B cell (primary cell): ENCODE measurements around the gene ME1. TPM values are rescaled to one million over a fixed set of nuclear protein-coding genes. Genes with fewer than 3 reads are reported as not detected.
"Not testable (repeated sequence)": the region's sequence is repeated elsewhere in the genome, so short reads cannot be mapped to it uniquely, and the experiment has no call there.

Source experiments
- ATAC-seq: fragments of 200-7000 bp; cut with Tn5 transposase; one replicate; pipeline ENCODE4 v1.10.0; 2021; ENCODE audit warnings: low read depth, mild to moderate bottlenecking, moderate number of reproducible peaks, moderate library complexity
- CTCF ChIA-PET: fragments of 350-600 bp; sonication (Branson Sonifier 250); formaldehyde crosslinking; loops from one replicate; lab custom pipeline; 2021; ENCODE audit warnings: antibody characterized with exemption, inconsistent platforms; lab: Charles Lee
- POLR2A ChIA-PET: fragments of 350-600 bp; sonication (Branson Sonifier 250); formaldehyde crosslinking; loops from one replicate; lab custom pipeline; 2021; ENCODE audit warnings: antibody characterized with exemption; lab: Charles Lee
- DNase-seq: peaks from one replicate; pipeline ENCODE4 v3.0.0; 2013
- H2AFZ ChIP-seq: 2 replicates; pipeline ENCODE4 v1.6.1; 2012; ENCODE audit warnings: mild to moderate bottlenecking, low read depth, low read length; ENCODE audit not compliant: insufficient read depth, poor library complexity, severe bottlenecking
- H3K27ac ChIP-seq, 2 donors: 1 replicate in 1 of 2; 2 replicates in 1 of 2; pipeline ENCODE4 v1.5.1; 2012 to 2013; ENCODE audit warnings: low read length in 2 of 2, mild to moderate bottlenecking in 2 of 2, moderate library complexity in 1 of 2
- H3K27me3 ChIP-seq, 4 experiments: fragments of 200-600 bp in 1 of 4; sonication (generic) in 1 of 4; replicated peaks in 1 of 4; 1 replicate in 2 of 4; 2 replicates in 2 of 4; pipeline versions ENCODE4 v1.6.1 to v1.7.0; 2013 to 2016; ENCODE audit warnings: low read length in 3 of 4, mild to moderate bottlenecking in 2 of 4, mixed read lengths in 1 of 4, moderate library complexity in 1 of 4; ENCODE audit not compliant: insufficient read depth in 4 of 4, control insufficient read depth in 3 of 4; ENCODE audit errors: control extremely low read depth in 1 of 4
- H3K36me3 ChIP-seq, 2 experiments: replicated peaks in 1 of 2; 1 replicate in 1 of 2; 2 replicates in 1 of 2; pipeline versions ENCODE4 v1.6.1 to v1.7.1; 2013; ENCODE audit warnings: low read length in 1 of 2; ENCODE audit not compliant: insufficient read depth in 2 of 2, control insufficient read depth in 1 of 2; ENCODE audit errors: control extremely low read depth in 1 of 2, extremely low read depth in 1 of 2
- H3K4me1 ChIP-seq, 2 donors: fragments of 200-600 bp in 1 of 2; sonication (generic) in 1 of 2; 1 replicate in 1 of 2; 2 replicates in 1 of 2; pipeline versions ENCODE4 v1.5.1 to v1.6.1; 2013 to 2017; ENCODE audit warnings: low read length in 2 of 2; ENCODE audit not compliant: control insufficient read depth in 2 of 2, insufficient read depth in 2 of 2
- H3K4me2 ChIP-seq: replicated peaks from 2 replicates; pipeline ENCODE3; 2012; ENCODE audit warnings: mild to moderate bottlenecking, low read depth, low read length; ENCODE audit not compliant: poor library complexity, severe bottlenecking
- H3K4me3 ChIP-seq, 5 experiments: fragments of 200-600 bp in 1 of 5; sonication (generic) in 1 of 5; 1 replicate in 3 of 5; 2 replicates in 2 of 5; pipeline versions ENCODE4 v1.5.1 to v1.7.0; 2011 to 2016; ENCODE audit warnings: low read length in 4 of 5, mild to moderate bottlenecking in 4 of 5, low read depth in 2 of 5, control low read depth in 1 of 5, moderate library complexity in 1 of 5; ENCODE audit not compliant: insufficient read depth in 1 of 5; ENCODE audit errors: control extremely low read depth in 1 of 5, extremely low read depth in 1 of 5
- H3K79me2 ChIP-seq: fragments of 200-600 bp; sonication (generic); one replicate; pipeline ENCODE4 v1.6.0; 2016; ENCODE audit warnings: low read length; ENCODE audit not compliant: control insufficient read depth, insufficient read depth
- H3K9ac ChIP-seq: fragments of 200-600 bp; sonication (generic); 2 replicates; pipeline ENCODE4 v1.6.1; 2017; ENCODE audit warnings: mild to moderate bottlenecking, low read length, moderate library complexity
- H3K9me3 ChIP-seq, 3 donors: one replicate each; pipeline versions ENCODE4 v1.6.1 to v1.7.1; 2013; ENCODE audit warnings: low read length in 2 of 3; ENCODE audit not compliant: control insufficient read depth in 2 of 3, insufficient read depth in 1 of 3; ENCODE audit errors: control extremely low read depth in 1 of 3
- H4K20me1 ChIP-seq: 2 replicates; pipeline ENCODE4 v1.6.0; 2012; ENCODE audit warnings: mild to moderate bottlenecking, low read length; ENCODE audit not compliant: insufficient read depth, control insufficient read depth, poor library complexity, severe bottlenecking
- H3K27ac Mint-ChIP-seq: one replicate; pipeline ENCODE4 v1.8.0; 2021; ENCODE audit warnings: mixed read lengths
- H3K27me3 Mint-ChIP-seq: one replicate; pipeline ENCODE4 v1.8.0; 2021; ENCODE audit warnings: mixed read lengths
- H3K4me1 Mint-ChIP-seq: one replicate; pipeline ENCODE4 v1.8.0; 2021; ENCODE audit warnings: mixed read lengths
- H3K4me3 Mint-ChIP-seq: one replicate; pipeline ENCODE4 v1.8.0; 2021; ENCODE audit warnings: mixed read lengths
- H3K9me3 Mint-ChIP-seq: one replicate; pipeline ENCODE4 v1.8.0; 2022; ENCODE audit warnings: mixed read lengths; ENCODE audit not compliant: insufficient read depth
- CTCF ChIP-seq: fragments of 200-600 bp; IDR thresholded peaks from one replicate; pipeline ENCODE4 v1.8.0; 2022; ENCODE audit warnings: antibody characterized with exemption, mild to moderate bottlenecking
- EZH2 ChIP-seq: IDR thresholded peaks from 2 replicates; pipeline ENCODE4 v1.6.1; 2012; ENCODE audit warnings: borderline replicate concordance, low read depth, mild to moderate bottlenecking, moderate library complexity, low read length; ENCODE audit not compliant: insufficient read depth, poor library complexity, severe bottlenecking
- WGBS: methylation state at CpG from one replicate; pipeline ENCODE4 v1.1.5; 2013; ENCODE audit warnings: missing lambda C conversion rate; ENCODE audit not compliant: insufficient coverage; 5-methylcytosine and 5-hydroxymethylcytosine counted together
- intact Hi-C: fragments of 100-400 bp; cut with micrococcal nuclease; formaldehyde crosslinking; loops from one replicate; pipeline ENCODE4 v1.10.0; 2022
- polyA plus RNA-seq: library from polyadenylated mRNA; depleted of rRNA; stranded (reverse); fragments of >200 nt; gene quantifications from 2 replicates; pipeline ENCODE4 v1.2.3, GENCODE V29; 2012
- total RNA-seq, 2 donors: library from RNA; stranded (reverse); fragments of 120-200 nt in 1 of 2; gene quantifications; 1 replicate in 1 of 2; 2 replicates in 1 of 2; pipeline versions ENCODE4 v1.2.3 to v1.2.4, GENCODE V29; 2013 to 2022

Gene ME1
- total and polyA plus RNA-seq, 2 donors (not counting 1 experiment from before 2014, with no cell fraction given), result not detected

GRCh38 chr6:83459663-83460062 is 28.8 kb upstream of the ME1 start:
- Histone ChIP-seq H3K79me2 (no peaks in the 10 kb centered on the region), H2AFZ (no peak overlapping the region), H4K20me1 (no peaks in the 10 kb centered on the region), H3K4me3 (no peak overlapping the region), H3K36me3 (no peaks in the 10 kb centered on the region), H3K27me3 (no peaks in the 10 kb centered on the region), H3K9me3 (no peaks in the 10 kb centered on the region), H3K9ac (no peak overlapping the region), H3K4me1 (no peaks in the 10 kb centered on the region), H3K27ac (no peak overlapping the region), H3K4me2 (no peak overlapping the region)
- intact Hi-C loops, result no loop called here
- no peak overlapping the region for H3K27ac Mint-ChIP-seq
- no peaks in the 10 kb centered on the region for H3K9me3 Mint-ChIP-seq
- DNase-seq, result no peak
- no peak for ATAC-seq
- no peaks in the 10 kb centered on the region for H3K4me1 Mint-ChIP-seq
- ChIA-PET CTCF (no interaction called here), POLR2A (no interaction called here)
- H3K4me3 Mint-ChIP-seq, result no peak overlapping the region
- no peaks in the 10 kb centered on the region for H3K27me3 Mint-ChIP-seq
- no peak for TF ChIP-seq CTCF
- TF ChIP-seq EZH2, result no peak

GRCh38 chr6:83450015-83450414 is 19.2 kb upstream of the ME1 start:
- intact Hi-C loops, H2AFZ ChIP-seq, H3K9ac ChIP-seq, H3K9me3 Mint-ChIP-seq, H3K9me3 ChIP-seq, H3K4me3 ChIP-seq, H3K27ac ChIP-seq, H3K36me3 ChIP-seq, H3K27me3 Mint-ChIP-seq, H3K4me2 ChIP-seq, DNase-seq, H3K27me3 ChIP-seq, H3K27ac Mint-ChIP-seq, H3K4me3 Mint-ChIP-seq, POLR2A ChIA-PET, H3K4me1 ChIP-seq, H3K79me2 ChIP-seq, H4K20me1 ChIP-seq, ATAC-seq, H3K4me1 Mint-ChIP-seq, CTCF ChIA-PET: not testable (repeated sequence)
- no CpG with 5 or more reads among the region's 6 CpGs for WGBS

GRCh38 chr6:83444086-83444699 is 13.3 kb upstream of the ME1 start:
- H3K4me2 ChIP-seq, intact Hi-C loops, H3K27ac ChIP-seq, CTCF ChIA-PET, H2AFZ ChIP-seq, H3K27ac Mint-ChIP-seq, POLR2A ChIA-PET, H3K79me2 ChIP-seq, ATAC-seq, H4K20me1 ChIP-seq, H3K27me3 Mint-ChIP-seq, H3K4me3 ChIP-seq, DNase-seq, H3K9ac ChIP-seq, H3K36me3 ChIP-seq, H3K9me3 ChIP-seq, H3K4me1 Mint-ChIP-seq, H3K27me3 ChIP-seq, H3K9me3 Mint-ChIP-seq, H3K4me1 ChIP-seq, H3K4me3 Mint-ChIP-seq: not testable (repeated sequence)
- 79% methylated on average over 9 of the region's 9 CpGs for WGBS
